Ascending aorta (tissue), 2 donors: ENCODE data around the gene RPA1. TPM values are rescaled to one million over a fixed set of nuclear protein-coding genes. Genes with fewer than 3 reads are reported as not detected.

Experiments
- DNase-seq, 2 donors: peaks; one replicate each; pipeline ENCODE4 v3.0.0-alpha.2; 2019; ENCODE audit warnings: low spot score in 2 of 2
- H3K27ac ChIP-seq, 2 donors: fragments of 200-600 bp; sonication (generic); one replicate each; pipeline ENCODE4 v1.5.1; 2016 to 2017; ENCODE audit warnings: mild to moderate bottlenecking in 1 of 2
- H3K27me3 ChIP-seq: fragments of 200-600 bp; sonication (generic); one replicate; pipeline ENCODE4 v1.5.1; 2017
- H3K36me3 ChIP-seq, 2 donors: fragments of 200-600 bp; sonication (generic); one replicate each; pipeline ENCODE4 v1.5.1; 2016
- H3K4me1 ChIP-seq, 2 donors: fragments of 200-600 bp; sonication (generic); one replicate each; pipeline ENCODE4 v1.5.1; 2016 to 2017; ENCODE audit warnings: mild to moderate bottlenecking in 1 of 2
- H3K4me3 ChIP-seq, 2 donors: fragments of 200-600 bp; sonication (generic); one replicate each; pipeline ENCODE4 v1.5.1; 2016 to 2017; ENCODE audit warnings: mild to moderate bottlenecking in 1 of 2
- H3K9me3 ChIP-seq, 2 donors: fragments of 200-600 bp; sonication (generic); one replicate each; pipeline ENCODE4 v1.5.1; 2016
- CTCF ChIP-seq, 3 experiments: fragments of 200-600 bp in 2 of 3; fragments of 450-650 bp in 1 of 3; sonication (generic) in 2 of 3; IDR thresholded peaks; one replicate each; pipeline ENCODE4 v1.5.1; 2016 to 2019; ENCODE audit warnings: antibody characterized with exemption in 3 of 3, mild to moderate bottlenecking in 1 of 3, moderate library complexity in 1 of 3
- intact Hi-C: fragments of 100-400 bp; cut with DNase I; formaldehyde crosslinking; loops from one replicate; pipeline ENCODE4 v1.15.1; 2023
- total RNA-seq: library from RNA; depleted of rRNA; stranded (reverse); fragments of >200 nt; gene quantifications from one replicate; pipeline ENCODE4 v1.1.0, GENCODE V29; 2016

The RPA1 gene
- total RNA-seq, 1 donor from 2014 or later, result 34.0 TPM

- intact Hi-C loops, result no loop called here
Measured at GRCh38 chr17:1916963-1917715, 87.3 kb downstream of the RPA1 start.

GRCh38 chr17:1918346-1919162, 88.7 kb downstream of the RPA1 start:
- Histone ChIP-seq H3K27ac (no peak overlapping the region), H3K36me3 (no peaks in the 10 kb centered on the region), H3K27me3 (no peaks in the 10 kb centered on the region), H3K4me3 (no peak overlapping the region), H3K9me3 (no peaks in the 10 kb centered on the region), H3K4me1 (no peaks in the 10 kb centered on the region)
- DNase-seq, result no peak
- intact Hi-C loops, result no loop called here
- no peak for TF ChIP-seq CTCF (IDR thresholded peaks at IDR 0.05)

More at GRCh38 chr17:1916963-1917715, 87.3 kb downstream of the RPA1 start:
- TF ChIP-seq CTCF (IDR thresholded peaks at IDR 0.05), result no peak
- Histone ChIP-seq H3K27ac (no peak overlapping the region), H3K36me3 (no peaks in the 10 kb centered on the region), H3K27me3 (peaks cover 7% of the 10 kb centered on the region), H3K4me1 (no peaks in the 10 kb centered on the region), H3K4me3 (no peak overlapping the region), H3K9me3 (no peaks in the 10 kb centered on the region)
- no peak for DNase-seq

GRCh38 chr17:1919201-1919600, 89.4 kb downstream of the RPA1 start:
- no peaks in the 10 kb centered on the region for H3K4me1 ChIP-seq
- H3K27me3 ChIP-seq, result no peaks in the 10 kb centered on the region
- H3K36me3 ChIP-seq, result no peaks in the 10 kb centered on the region
- no peak overlapping the region for H3K4me3 ChIP-seq
- no peak for TF ChIP-seq CTCF (IDR thresholded peaks at IDR 0.05)
- DNase-seq, result no peak
- intact Hi-C loops, result no loop called here
- no peak overlapping the region for H3K27ac ChIP-seq
- no peaks in the 10 kb centered on the region for H3K9me3 ChIP-seq

- no peaks in the 10 kb centered on the region for H3K27me3 ChIP-seq
- no peaks in the 10 kb centered on the region for H3K4me1 ChIP-seq
- H3K27ac ChIP-seq, result no peak overlapping the region
- no peak overlapping the region for H3K4me3 ChIP-seq
- H3K9me3 ChIP-seq, result no peaks in the 10 kb centered on the region
- no peak for TF ChIP-seq CTCF (IDR thresholded peaks at IDR 0.05)
- H3K36me3 ChIP-seq, result no peaks in the 10 kb centered on the region
- intact Hi-C loops, result no loop called here
- no peak for DNase-seq
Measured at GRCh38 chr17:1920948-1921351, 91.1 kb downstream of the RPA1 start.

- Histone ChIP-seq H3K27me3 (no peaks in the 10 kb centered on the region), H3K36me3 (no peaks in the 10 kb centered on the region), H3K9me3 (no peaks in the 10 kb centered on the region), H3K4me1 (no peaks in the 10 kb centered on the region), H3K27ac (no peak overlapping the region), H3K4me3 (no peak overlapping the region)
- no peak for TF ChIP-seq CTCF (IDR thresholded peaks at IDR 0.05)
- no peak for DNase-seq
- intact Hi-C loops, result no loop called here
Measured at GRCh38 chr17:1928976-1929375, 99.2 kb downstream of the RPA1 start.
